ENCODE measurements around the gene TOB1. TPM values are rescaled to one million over a fixed set of nuclear protein-coding genes. Genes with fewer than 3 reads are reported as not detected.

TOB1 gene
- total and polyA plus RNA-seq, 2 donors (not counting 1 experiment from before 2014, with no cell fraction given): 22.0 to 40.5 TPM

DNA sequence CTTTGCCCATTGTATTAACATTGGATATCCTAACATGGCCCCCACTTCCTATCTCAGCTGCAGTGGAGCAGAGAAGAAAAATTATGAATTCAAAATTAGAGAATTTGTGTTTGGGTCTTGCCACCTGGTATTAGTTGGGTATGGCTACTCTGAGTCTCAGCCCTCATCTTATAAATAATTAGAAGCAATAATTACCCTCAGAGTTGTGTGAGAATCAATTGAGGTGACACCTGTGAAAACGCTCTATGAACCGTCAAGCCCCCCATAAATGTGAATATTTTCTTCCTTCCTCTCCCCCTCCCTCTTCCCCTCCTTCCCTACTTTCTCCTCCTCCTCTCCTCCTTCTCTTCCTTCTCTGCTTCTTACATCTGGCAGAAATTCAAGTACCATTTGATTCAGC is 8.9 kb upstream of the TOB1 start:
- no peaks in the 10 kb centered on the region for H3K79me2 ChIP-seq (ENCODE audit: control insufficient read depth, insufficient read depth, low read length)
- no peak for TF ChIP-seq CTCF (conservative IDR thresholded peaks at IDR 0.05 in 1 of 2, IDR thresholded peaks at IDR 0.05 in 1 of 2; ENCODE audit: low read depth in 1 of 2, low read length in 2 of 2)
- no peak for TF ChIP-seq EZH2 (IDR thresholded peaks at IDR 0.05; ENCODE audit: low read length, missing control alignments)
- H3K27me3 ChIP-seq (ENCODE audit: control insufficient read depth, insufficient read depth, low read length): no peaks in the 10 kb centered on the region
- no peak overlapping the region for H3K4me3 ChIP-seq (replicated peaks in 1 of 4; ENCODE audit: control extremely low read depth in 1 of 4, insufficient read depth in 1 of 4, low read depth in 3 of 4, low read length in 4 of 4)
- H3K4me2 ChIP-seq (ENCODE audit: extremely low read depth, insufficient read depth, low read length): no peak overlapping the region
- no peaks in the 10 kb centered on the region for H3K36me3 ChIP-seq (ENCODE audit: control insufficient read depth, insufficient read depth, low read length)
- DNase-seq (ENCODE audit: low read depth in 2 of 2): no peak
- no peaks in the 10 kb centered on the region for H3K9me3 ChIP-seq (ENCODE audit: control insufficient read depth, insufficient read depth, low read depth, low read length)
- no peak overlapping the region for H2AFZ ChIP-seq (ENCODE audit: low read length)
- H4K20me1 ChIP-seq (ENCODE audit: control insufficient read depth, extremely low read depth, insufficient read depth, low read length): no peaks in the 10 kb centered on the region
- no peak overlapping the region for H3K27ac ChIP-seq (ENCODE audit: insufficient read depth, low read length)
- no peaks in the 10 kb centered on the region for H3K4me1 ChIP-seq (ENCODE audit: control insufficient read depth, extremely low read depth, insufficient read depth, low read length)
- no peak overlapping the region for H3K9ac ChIP-seq (ENCODE audit: insufficient read depth, low read length)

DNA sequence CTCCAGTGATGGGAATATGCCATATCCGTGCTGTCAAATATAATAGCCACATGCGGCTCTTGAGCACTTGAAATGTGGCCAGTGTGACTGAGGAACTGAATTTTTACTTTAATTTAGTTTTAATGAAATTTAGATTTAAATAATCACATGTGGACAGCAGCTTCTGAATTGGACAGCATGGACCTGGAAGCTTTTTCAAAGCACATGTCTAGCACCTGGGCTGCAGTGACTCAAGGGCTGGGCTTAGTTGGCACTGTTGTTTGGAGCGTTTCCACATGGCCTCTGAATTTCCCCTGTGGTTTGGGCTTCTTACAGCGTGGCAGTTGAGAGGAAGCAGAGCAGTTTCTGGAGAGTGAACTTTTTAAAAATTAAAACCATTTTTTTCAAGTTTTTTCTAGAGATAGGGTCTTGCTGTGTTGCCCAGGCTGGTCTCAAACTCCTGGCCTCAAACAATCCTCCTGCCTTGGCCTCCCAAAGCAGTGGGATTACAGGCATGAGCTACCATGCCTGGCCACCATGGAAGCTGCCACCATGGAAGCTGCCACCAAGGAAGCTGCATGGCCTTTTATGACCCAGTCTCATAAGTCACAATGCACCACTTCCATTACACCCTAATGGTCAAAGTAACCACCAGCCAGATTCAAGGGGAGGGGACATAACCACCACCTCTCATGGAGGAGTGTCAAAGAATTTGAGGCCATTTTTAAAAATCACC is 6.7 kb upstream of the TOB1 start:
- no peak overlapping the region for H3K4me2 ChIP-seq (ENCODE audit: extremely low read depth, insufficient read depth, low read length)
- no peak overlapping the region for H3K9ac ChIP-seq (ENCODE audit: insufficient read depth, low read length)
- H3K27me3 ChIP-seq (ENCODE audit: control insufficient read depth, insufficient read depth, low read length): no peaks in the 10 kb centered on the region
- peaks cover under 1% of the 10 kb centered on the region for H3K4me1 ChIP-seq (ENCODE audit: control insufficient read depth, extremely low read depth, insufficient read depth, low read length)
- DNase-seq (ENCODE audit: low read depth in 2 of 2): peak; percentile 48 to 63
- H4K20me1 ChIP-seq (ENCODE audit: control insufficient read depth, extremely low read depth, insufficient read depth, low read length): no peaks in the 10 kb centered on the region
- H3K4me3 ChIP-seq (replicated peaks in 1 of 4; ENCODE audit: control extremely low read depth in 1 of 4, insufficient read depth in 1 of 4, low read depth in 3 of 4, low read length in 4 of 4): no peak overlapping the region
- no peak for TF ChIP-seq CTCF (conservative IDR thresholded peaks at IDR 0.05 in 1 of 2, IDR thresholded peaks at IDR 0.05 in 1 of 2; ENCODE audit: low read depth in 1 of 2, low read length in 2 of 2)
- no peak for TF ChIP-seq EZH2 (IDR thresholded peaks at IDR 0.05; ENCODE audit: low read length, missing control alignments)
- no peak overlapping the region for H2AFZ ChIP-seq (ENCODE audit: low read length)
- no peak overlapping the region for H3K27ac ChIP-seq (ENCODE audit: insufficient read depth, low read length)
- H3K9me3 ChIP-seq (ENCODE audit: control insufficient read depth, insufficient read depth, low read depth, low read length): no peaks in the 10 kb centered on the region
- no peaks in the 10 kb centered on the region for H3K36me3 ChIP-seq (ENCODE audit: control insufficient read depth, insufficient read depth, low read length)
- H3K79me2 ChIP-seq (ENCODE audit: control insufficient read depth, insufficient read depth, low read length): no peaks in the 10 kb centered on the region

DNA sequence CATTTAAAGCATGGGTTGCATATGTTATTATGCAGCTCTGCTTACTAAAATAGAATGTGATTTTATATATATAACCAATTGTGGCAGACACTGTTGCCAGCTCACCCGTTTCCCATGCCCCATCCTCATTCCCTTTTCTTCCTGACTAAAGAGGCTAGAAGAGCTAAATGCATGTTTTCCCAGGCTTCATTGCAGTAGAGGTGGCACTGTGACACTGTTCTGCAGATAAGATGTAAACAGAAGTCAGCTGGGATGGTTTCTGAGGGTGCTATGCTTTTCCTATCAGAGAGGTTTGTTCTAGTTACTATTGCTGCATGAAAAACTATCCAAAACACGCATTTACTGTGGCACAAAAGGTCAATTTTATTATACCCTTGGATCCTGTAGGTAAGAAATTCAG is 5.7 kb upstream of the TOB1 start:
- DNase-seq (ENCODE audit: low read depth in 2 of 2): no peak
- Histone ChIP-seq H3K79me2 (ENCODE audit: control insufficient read depth, insufficient read depth, low read length) (no peaks in the 10 kb centered on the region), H3K4me1 (ENCODE audit: control insufficient read depth, extremely low read depth, insufficient read depth, low read length) (peaks cover 5% of the 10 kb centered on the region), H2AFZ (ENCODE audit: low read length) (no peak overlapping the region), H3K9me3 (ENCODE audit: control insufficient read depth, insufficient read depth, low read depth, low read length) (no peaks in the 10 kb centered on the region), H3K4me3 (replicated peaks in 1 of 4; ENCODE audit: control extremely low read depth in 1 of 4, insufficient read depth in 1 of 4, low read depth in 3 of 4, low read length in 4 of 4) (no peak overlapping the region), H4K20me1 (ENCODE audit: control insufficient read depth, extremely low read depth, insufficient read depth, low read length) (no peaks in the 10 kb centered on the region), H3K27me3 (ENCODE audit: control insufficient read depth, insufficient read depth, low read length) (no peaks in the 10 kb centered on the region), H3K27ac (ENCODE audit: insufficient read depth, low read length) (no peak overlapping the region), H3K9ac (ENCODE audit: insufficient read depth, low read length) (no peak overlapping the region), H3K4me2 (ENCODE audit: extremely low read depth, insufficient read depth, low read length) (no peak overlapping the region), H3K36me3 (ENCODE audit: control insufficient read depth, insufficient read depth, low read length) (no peaks in the 10 kb centered on the region)
- TF ChIP-seq EZH2 (IDR thresholded peaks at IDR 0.05; ENCODE audit: low read length, missing control alignments) (no peak), CTCF (conservative IDR thresholded peaks at IDR 0.05 in 1 of 2, IDR thresholded peaks at IDR 0.05 in 1 of 2; ENCODE audit: low read depth in 1 of 2, low read length in 2 of 2) (no peak)

Data from fibroblast of lung (primary cell).